KOPT-K1 (cell line): Measurements from ENCODE around the gene VPS13D.

ENCODE experiments used
- H3K27ac ChIP-seq: fragments of 200-600 bp; sonication (generic); 2 replicates; pipeline ENCODE4 v1.5.1; 2016; ENCODE audit warnings: antibody characterized with exemption, mild to moderate bottlenecking, low read depth, low read length; ENCODE audit not compliant: poor library complexity, severe bottlenecking
- H3K36me3 ChIP-seq: fragments of 200-600 bp; sonication (generic); 2 replicates; pipeline ENCODE4 v1.5.1; 2017; ENCODE audit warnings: antibody characterized with exemption, mild to moderate bottlenecking, low read length, moderate library complexity; ENCODE audit not compliant: insufficient read depth
- H3K9me3 ChIP-seq: fragments of 200-600 bp; sonication (generic); 2 replicates; pipeline ENCODE4 v1.5.1; 2017; ENCODE audit warnings: antibody characterized with exemption, low read length, mild to moderate bottlenecking; ENCODE audit not compliant: insufficient read depth, poor library complexity, severe bottlenecking

VPS13D gene

DNA sequence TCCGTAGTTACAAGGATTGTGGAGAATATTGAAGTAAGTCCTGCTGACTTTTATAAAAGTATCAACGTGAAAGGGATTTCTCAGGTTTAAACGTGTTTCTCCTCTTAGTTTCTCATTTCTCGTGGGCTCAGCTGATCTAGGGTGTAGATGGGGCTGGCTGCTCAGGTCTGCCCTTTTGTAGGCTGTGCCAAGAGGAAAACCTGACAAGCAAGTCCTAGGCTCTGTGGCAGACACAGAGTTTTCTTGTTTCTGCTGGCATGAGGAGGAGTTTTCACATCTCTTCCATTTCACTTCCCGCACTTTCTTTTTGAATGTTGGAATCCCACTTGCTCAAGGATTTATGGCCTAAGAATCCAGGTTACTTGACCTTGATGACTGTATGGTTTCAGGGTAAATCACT is 14.8 kb downstream of the VPS13D start:
- Histone ChIP-seq H3K9me3 (no peaks in the 10 kb centered on the region), H3K36me3 (peaks cover 78% of the 10 kb centered on the region), H3K27ac (no peak overlapping the region)

GRCh38 chr1:12245116-12245515 is 15.3 kb downstream of the VPS13D start:
- Histone ChIP-seq H3K9me3 (no peaks in the 10 kb centered on the region), H3K27ac (no peak overlapping the region), H3K36me3 (peaks cover 78% of the 10 kb centered on the region)

DNA sequence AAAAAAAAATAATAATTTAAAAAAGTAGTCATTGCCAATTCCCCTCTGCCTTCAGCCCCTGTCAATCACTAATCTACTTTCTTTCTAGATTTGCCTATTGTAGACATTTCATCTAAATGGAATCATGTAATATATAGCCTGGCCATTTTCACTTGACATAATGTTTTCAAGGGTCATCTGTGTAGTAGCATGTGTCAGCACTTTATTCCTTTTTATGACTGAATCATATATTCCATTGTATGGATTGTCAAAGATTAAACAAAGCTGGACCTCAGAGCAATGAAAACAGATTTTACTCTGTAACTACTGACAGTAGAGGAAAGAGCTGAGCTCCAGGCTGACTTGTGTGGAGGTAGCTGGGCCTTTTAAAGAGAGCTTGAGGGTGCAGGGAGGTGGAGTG is 15.9 kb downstream of the VPS13D start:
- H3K9me3 ChIP-seq: no peaks in the 10 kb centered on the region
- peaks cover 84% of the 10 kb centered on the region for H3K36me3 ChIP-seq
- H3K27ac ChIP-seq: no peak overlapping the region

GRCh38 chr1:12246584-12246983 is 16.8 kb downstream of the VPS13D start:
- H3K9me3 ChIP-seq: no peaks in the 10 kb centered on the region
- H3K27ac ChIP-seq: no peak overlapping the region
- peaks cover 91% of the 10 kb centered on the region for H3K36me3 ChIP-seq

GRCh38 chr1:12249181-12249580 is 19.4 kb downstream of the VPS13D start:
- Histone ChIP-seq H3K9me3 (no peaks in the 10 kb centered on the region), H3K27ac (no peak overlapping the region), H3K36me3 (peaks cover 87% of the 10 kb centered on the region)

DNA sequence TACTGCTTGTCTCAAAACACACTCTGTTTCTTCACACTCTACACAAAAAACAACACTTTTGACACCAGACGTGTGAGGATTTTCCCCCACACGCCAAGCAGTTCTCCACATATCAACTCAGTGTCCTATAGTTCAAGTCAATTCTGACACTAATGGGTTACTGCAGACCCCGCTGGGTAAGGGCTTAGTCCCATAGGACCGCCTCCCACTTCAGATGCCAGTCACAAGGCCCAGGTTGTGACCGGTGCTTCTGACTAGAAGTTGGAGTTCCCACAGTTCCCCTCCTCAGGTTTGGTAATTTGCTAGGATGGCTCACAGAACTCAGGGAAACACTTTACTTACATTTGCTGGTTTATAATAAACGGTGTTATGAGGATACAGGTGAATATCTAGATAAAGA is 19.9 kb downstream of the VPS13D start:
- peaks cover 87% of the 10 kb centered on the region for H3K36me3 ChIP-seq

DNA sequence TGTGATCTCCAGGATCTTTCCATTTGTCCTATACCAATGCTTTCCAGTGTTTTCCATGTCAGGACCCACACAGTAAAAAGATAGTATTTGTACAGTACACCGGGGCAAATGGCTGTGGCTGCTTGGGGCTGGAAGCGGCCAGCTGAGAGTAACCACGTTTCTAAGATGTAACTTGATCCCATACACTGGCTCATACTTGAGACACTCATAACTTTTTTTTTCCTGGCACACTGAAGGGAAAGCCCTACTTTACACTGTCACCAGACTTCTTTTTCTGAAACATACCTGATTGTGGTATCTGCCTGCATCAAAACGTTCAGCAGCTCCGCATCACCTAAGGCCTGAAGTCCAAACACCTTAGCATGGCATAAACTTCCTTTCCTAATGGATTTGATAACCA is 21.6 kb downstream of the VPS13D start:
- H3K9me3 ChIP-seq: no peaks in the 10 kb centered on the region

More for the DNA sequence above, 19.9 kb downstream of the VPS13D start:
- Histone ChIP-seq H3K9me3 (no peaks in the 10 kb centered on the region), H3K27ac (no peak overlapping the region)

GRCh38 chr1:12255913-12256312 is 26.1 kb downstream of the VPS13D start:
- Histone ChIP-seq H3K27ac (no peak overlapping the region), H3K36me3 (peaks cover 88% of the 10 kb centered on the region), H3K9me3 (no peaks in the 10 kb centered on the region)

More for the DNA sequence above, 21.6 kb downstream of the VPS13D start:
- H3K27ac ChIP-seq: no peak overlapping the region
- H3K36me3 ChIP-seq: peaks cover 86% of the 10 kb centered on the region

DNA sequence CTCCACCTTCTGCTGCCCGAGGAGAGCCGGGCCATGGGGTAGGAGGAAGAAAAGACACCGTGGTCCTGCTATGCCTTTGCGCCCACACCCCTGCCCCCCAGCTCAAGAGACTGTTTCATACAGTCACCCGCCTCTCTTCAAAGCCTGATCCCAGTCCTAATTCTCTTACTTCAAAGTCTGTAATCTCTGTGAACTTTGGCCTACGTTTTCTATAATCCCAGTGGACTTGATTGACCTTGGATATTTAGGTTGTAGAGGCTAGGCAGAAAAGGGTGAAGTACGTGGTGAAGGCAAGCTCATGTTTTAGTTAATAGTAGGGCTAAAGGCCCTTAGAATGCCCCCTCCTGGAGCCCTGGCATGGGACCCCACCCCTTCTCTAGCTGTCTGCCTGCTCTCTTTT is 28.4 kb downstream of the VPS13D start:
- Histone ChIP-seq H3K9me3 (no peaks in the 10 kb centered on the region), H3K36me3 (peaks cover 92% of the 10 kb centered on the region), H3K27ac (no peak overlapping the region)

- H3K9me3 ChIP-seq: peaks cover 11% of the 10 kb centered on the region
- H3K27ac ChIP-seq: no peak overlapping the region
- peaks cover 72% of the 10 kb centered on the region for H3K36me3 ChIP-seq
These were observed 39.5 kb downstream of the VPS13D start for GRCh38 chr1:12269351-12269750.

DNA sequence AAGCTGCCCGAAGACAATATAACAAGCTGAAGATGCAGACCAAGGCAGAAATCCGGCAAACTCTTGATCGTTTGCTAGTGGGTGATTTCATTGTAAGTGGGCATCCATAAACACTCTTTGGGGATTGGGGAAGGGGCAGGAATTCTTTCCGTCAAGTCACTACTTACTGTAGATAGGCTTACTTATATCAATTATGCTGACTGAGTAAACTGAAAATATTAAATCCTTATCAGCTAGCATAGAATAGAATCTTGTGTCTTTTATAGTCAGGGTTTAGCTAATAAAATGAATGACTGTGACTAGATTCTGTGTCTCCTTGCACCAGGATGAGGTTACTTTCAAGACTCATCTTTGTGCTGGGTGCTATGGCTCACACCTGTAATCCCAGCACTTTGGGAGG is 41.2 kb downstream of the VPS13D start:
- Histone ChIP-seq H3K9me3 (no peaks in the 10 kb centered on the region), H3K27ac (no peak overlapping the region), H3K36me3 (peaks cover 70% of the 10 kb centered on the region)

DNA sequence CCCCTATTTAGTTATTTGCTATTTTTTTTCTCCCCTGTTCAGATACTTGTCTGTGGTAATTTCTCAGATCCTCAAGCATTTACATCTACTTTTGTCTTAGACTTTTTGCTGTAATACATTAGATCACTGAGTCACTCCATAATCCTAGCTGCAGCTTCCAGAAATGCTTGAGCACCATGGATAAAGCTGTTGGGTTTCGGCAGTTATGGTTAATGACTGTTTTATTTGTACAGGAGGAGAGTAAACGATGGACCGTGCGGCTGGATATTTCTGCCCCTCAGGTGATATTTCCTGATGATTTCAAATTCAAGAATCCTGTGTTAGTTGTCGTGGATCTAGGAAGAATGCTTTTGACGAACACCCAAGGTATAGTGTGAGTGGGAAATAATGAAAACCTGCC is 42.9 kb downstream of the VPS13D start:
- no peaks in the 10 kb centered on the region for H3K9me3 ChIP-seq
- no peak overlapping the region for H3K27ac ChIP-seq
- H3K36me3 ChIP-seq: peaks cover 83% of the 10 kb centered on the region

DNA sequence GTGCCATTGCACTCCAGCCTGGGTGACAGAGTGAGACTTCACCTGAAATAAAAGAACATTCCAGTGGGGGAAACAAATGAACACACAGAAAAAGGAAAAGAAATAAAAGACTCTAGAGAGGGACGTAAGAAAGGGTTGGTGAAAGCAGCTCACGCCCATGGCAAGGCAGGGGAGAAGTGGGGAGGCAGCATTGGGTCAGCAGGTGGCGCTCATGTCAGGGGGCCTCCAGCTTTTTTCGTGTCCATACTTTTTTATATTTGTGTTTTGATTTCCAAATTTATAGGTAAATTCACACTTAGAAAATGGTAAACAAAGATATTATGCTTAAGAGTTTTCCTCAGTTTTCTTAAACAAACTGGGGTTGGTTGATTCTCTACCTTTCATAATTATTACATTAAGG is 45.5 kb downstream of the VPS13D start:
- peaks cover 87% of the 10 kb centered on the region for H3K36me3 ChIP-seq
- H3K9me3 ChIP-seq: no peaks in the 10 kb centered on the region

DNA sequence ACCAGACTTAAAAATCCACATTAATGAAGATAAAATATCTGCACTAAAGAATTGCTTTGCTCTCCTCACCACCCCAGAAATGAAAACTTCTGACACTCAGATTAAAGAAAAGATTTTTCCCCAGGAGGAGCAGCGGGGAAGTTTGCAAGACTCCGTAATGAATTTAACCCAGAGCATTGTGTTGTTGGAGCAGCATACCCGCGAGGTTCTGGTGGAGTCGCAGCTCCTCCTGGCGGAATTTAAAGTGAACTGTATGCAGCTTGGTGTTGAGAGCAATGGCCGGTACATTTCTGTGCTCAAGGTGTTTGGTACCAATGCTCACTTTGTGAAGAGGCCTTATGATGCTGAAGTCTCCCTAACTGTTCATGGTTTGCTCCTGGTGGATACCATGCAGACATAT is 46.4 kb downstream of the VPS13D start:
- H3K9me3 ChIP-seq: no peaks in the 10 kb centered on the region
- no peak overlapping the region for H3K27ac ChIP-seq
- peaks cover 85% of the 10 kb centered on the region for H3K36me3 ChIP-seq

More for the DNA sequence above, 45.5 kb downstream of the VPS13D start:
- no peak overlapping the region for H3K27ac ChIP-seq

GRCh38 chr1:12279003-12279402 is 49.2 kb downstream of the VPS13D start:
- H3K36me3 ChIP-seq: peaks cover 90% of the 10 kb centered on the region

GRCh38 chr1:12279728-12280464 is 50.1 kb downstream of the VPS13D start:
- no peaks in the 10 kb centered on the region for H3K9me3 ChIP-seq
- H3K36me3 ChIP-seq: peaks cover 92% of the 10 kb centered on the region
- H3K27ac ChIP-seq: no peak overlapping the region

More at GRCh38 chr1:12279003-12279402, 49.2 kb downstream of the VPS13D start:
- no peaks in the 10 kb centered on the region for H3K9me3 ChIP-seq
- no peak overlapping the region for H3K27ac ChIP-seq
